Hypothalamus (tissue), 51 donors: Measurements from ENCODE around the gene ZNF184.

Experiments
- DNase-seq, 51 donors: peaks; one replicate each; lab custom pipeline; 2025; lab: John Stamatoyannopoulos, UW

The ZNF184 gene

DNA sequence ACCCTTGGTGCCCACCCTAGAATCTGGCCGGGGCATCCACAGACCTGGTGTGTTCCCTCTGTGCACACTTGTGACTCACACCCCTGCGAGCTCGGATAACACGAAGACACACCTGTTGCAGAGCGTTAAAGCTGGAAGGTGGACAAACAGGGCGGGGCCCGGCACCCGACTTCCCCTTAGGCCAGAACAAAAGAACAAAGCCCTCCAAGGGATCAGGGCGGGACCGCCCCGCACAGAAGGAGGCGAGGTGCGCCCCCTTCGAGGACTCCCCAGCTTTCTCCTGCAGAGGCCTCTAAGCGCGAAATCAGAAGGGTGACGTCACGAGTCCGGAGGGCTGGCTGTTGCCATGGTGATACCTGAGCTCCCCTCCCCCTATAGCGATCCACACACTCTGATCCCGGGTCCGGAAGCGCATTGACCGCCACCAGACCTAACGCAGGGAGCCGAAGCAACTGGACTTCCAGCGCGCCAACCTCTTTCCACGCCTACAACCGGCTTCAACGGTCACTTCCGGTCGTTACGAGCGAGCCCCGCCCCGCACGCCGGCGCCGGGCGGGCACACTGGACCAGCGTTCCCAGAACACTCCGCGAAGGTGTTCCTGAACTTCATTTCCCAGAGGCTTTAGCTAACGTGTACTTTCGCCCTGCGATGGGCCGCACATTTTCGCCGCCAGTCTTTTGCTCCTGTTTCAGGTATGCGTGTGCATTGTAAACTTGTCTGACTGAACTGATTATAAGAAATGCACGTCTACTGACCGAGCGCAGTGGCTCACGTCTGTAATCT is at the start of gene ZNF184:
TSS of gene ZNF184 (minus strand) at position 489 of the 784 bp plus-strand sequence. CDS start 811 bp downstream, outside the sequence.
- peak; percentile 56 to 96 (median 91) for DNase-seq

DNA sequence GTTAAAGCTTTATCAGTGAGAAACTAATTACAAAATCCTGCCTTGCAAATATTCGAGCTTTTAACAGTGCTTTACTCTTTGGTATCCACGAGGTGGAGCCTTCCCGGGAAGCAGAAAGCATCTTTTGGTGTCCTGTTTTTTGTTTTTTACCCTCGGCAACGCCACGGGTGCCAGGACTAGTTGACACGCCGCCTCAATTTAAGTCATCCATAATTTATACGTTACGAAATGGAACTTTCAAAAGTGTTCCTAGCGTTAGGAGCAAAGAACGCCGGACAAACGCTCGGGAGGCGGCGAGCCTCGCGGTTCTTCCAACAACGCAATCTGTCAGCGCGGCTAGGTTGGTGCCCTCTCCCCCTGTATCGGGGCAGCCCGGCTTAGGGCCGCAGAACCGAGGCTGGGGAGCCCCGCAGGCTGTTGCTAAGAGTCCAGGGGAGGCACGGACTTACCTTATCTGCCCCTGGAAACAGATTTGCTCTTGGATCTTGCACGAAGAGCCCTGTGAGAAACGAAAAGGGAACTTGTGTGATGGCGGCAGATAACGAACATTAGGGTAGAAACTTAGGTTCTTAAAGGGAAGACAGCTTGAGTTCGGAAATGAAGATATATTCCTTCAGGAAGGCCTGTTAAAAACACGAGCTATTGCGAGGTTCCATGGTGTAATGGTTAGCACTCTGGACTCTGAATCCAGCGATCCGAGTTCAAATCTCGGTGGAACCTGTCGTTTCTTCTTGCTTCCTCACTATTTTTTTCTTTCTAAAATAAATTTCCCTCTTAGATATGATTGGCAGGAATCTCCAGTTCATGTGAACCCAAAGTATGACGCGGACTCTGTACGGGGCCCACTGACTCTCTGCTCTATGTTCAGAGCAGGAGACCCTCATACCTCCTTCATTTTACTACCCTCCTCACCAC is 46.2 kb upstream of the ZNF184 start:
- DNase-seq, result peak in 40 of 51 donors; percentile 12 to 92 (median 44)

DNA sequence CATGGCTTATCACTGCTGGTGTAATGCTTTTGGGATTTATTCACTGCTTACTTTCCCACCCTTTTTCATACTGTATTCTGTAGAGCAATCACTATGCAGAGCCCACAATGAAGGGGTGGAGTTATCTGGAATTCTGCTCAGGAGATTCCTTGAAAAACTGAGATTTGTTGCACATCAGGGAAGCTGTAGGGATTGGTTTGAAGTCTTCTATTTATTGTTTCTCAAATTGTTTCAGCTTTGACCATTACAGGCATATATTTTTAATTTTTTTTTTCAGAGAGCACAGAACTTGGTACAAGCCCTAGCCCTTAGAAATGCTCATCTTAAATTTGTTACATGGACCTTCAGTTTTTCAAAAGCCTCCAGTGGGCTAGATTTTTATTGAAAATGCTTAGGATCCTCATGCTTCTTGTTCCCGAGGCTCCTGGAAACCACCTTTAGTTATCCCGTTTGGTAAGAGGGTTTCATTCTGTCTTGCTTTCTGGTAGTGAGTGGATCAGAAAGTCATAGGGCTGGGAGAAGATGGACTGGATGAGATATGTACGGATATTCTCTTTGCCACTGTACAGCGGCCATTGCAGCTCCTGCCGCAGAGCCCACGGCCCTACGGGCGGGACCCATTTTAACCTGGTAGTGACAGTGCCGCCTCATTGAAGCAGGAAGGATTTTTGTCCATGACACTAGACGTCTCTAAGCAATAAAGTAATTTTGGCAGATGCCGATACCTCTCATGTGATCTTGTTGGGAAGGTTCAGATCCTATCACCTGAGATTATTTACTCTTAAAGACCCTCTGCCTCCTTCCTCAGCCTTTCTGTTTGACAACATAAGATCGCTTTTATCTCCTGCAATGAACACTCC is 45.3 kb upstream of the ZNF184 start:
- peak in 1 of 51 donors; percentile 4 for DNase-seq

DNA sequence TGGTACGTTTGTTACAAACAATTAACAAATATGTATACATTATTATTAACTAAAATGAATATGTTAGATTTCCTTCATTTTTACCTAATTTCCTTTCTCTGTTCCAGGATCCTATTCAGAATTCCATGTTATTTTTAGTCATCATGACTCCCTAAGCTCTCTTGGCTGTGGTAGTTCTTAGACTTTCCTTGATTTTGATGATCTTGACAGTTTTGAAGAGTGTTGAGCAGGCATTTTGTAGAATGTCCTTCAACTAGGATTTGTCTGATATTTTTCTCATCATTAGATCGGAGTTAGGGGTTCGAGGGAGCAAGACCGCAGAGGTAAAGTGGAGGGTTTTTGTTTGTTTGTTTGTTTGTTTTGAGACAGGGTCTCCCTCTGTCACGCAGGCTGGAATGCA is 44.3 kb upstream of the ZNF184 start:
- DNase-seq, result no peak

DNA sequence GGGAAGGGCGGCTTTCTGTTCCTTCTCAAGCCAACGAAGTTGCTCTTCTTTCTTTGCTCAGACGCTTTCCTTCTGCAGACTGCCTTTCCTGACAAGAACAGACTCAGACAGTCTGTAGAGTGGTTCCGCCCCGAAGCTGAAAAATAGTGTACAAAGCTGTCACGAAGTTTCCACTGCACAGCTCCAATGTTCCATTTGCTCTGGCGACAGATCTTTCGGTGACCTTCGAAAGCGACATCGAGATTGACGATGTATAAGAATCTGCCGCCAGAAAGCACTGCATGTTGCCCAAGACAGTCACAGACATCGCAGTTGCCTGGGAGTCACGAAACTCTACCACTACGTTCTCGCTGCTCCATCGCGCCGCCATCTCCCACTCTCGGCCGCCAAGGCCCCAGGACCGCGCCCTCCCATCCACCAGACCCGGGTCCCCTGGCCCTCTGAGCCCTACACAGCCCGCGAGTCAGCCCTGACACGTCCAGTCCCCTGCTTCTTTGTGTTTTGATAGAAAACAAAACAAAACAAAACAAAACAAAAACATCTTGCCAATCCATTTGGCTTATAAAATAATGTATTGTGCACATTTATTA is 42.1 kb upstream of the ZNF184 start:
- DNase-seq, result no peak

DNA sequence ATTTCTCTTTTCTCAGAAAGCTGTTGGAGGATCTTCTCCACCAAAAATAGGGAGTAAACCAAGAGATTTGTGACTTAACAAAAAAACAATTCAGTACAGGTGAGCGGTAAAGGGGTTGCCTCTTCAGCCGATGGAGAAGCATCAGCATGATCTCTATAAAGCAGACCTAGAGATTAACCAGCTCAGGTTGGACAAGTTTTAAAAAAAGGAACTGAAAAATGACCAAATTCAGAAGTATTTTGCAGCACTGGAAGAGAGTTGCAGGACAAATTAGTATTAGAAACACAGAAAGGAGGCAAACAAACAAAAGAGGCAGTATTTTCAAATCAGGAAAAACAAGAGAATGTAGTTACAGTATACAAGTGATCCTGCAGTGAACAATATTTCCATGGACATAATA is 39.6 kb upstream of the ZNF184 start:
- no peak for DNase-seq

DNA sequence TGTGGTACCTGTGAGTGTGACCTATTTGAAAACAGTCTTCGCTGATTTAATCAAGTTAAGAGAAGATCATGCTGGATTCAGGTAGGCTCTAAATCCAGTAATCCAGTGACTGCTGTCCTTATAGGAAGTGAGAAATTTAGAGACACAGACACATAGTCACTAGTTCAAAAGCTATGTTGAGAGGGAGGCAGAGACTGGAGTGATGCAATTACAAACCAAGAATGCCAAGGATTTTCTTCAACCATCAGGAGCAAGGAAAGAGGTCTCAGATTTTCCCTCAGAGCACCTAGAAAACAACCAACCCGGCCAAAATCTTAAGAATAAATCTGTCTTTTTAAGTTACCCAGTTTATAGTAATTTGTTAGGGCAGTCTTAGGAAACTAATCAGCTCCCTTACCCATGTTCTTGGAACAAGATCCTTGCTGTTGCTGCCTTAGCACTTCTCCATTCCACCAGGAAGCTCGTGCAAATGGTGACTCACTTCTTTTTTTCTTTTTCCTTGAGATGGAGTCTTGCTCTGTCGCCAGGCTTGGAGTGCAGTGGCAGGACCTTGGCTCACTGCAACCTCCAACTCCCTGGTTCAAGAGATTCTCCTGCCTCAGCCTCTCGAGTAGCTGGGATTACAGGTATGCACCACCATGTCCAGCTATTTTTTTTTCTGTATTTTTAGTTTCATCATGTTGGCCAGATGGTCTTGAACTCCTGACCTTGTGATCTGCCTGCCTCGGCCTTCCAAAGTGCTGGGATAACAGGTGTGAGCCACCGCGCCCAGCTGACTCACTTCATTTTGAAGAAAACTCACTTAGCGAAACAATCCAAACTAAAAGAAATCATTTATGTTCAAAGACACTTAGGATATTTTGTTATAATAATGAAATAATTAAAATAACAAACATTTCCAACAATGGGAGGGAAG is 34.4 kb upstream of the ZNF184 start:
- DNase-seq, result no peak

DNA sequence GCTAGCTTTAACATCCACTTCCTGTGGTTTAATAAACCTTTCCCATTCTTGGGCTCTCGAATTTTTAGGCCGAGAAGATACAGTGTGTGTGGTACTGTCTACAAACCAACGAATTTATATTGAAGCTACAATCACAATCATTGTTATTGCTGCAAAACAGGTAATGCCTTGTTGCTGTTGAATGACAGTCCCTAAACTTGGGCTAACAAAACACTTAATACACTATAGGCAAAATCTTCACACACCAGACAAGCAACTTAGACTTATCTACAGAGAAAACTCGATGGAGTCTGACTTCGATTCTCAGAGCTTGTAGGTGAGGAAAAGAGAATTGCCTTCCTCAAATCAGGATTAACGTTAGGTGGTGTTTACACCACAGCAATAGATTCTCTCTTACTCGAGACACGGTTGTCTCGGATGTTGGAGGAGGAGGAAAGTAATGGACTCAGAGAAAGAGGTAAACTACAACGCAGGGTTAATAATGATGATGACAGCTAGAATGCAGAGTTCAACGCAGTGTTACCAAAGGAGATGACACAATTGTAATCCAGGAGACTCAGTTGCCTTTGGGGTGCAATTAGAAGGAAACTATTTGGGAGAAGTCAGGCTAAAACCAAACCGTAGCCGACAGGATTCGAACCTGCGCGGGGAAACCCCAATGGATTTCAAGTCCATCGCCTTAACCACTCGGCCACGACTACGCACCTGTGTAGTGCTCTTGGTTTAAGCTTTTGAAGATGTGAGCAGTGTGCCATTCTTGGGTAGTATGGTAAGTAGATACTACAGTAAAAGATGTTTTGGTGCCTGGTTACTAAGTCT is 32.5 kb upstream of the ZNF184 start:
- peak in 2 of 51 donors; percentile 1 to 2 for DNase-seq

DNA sequence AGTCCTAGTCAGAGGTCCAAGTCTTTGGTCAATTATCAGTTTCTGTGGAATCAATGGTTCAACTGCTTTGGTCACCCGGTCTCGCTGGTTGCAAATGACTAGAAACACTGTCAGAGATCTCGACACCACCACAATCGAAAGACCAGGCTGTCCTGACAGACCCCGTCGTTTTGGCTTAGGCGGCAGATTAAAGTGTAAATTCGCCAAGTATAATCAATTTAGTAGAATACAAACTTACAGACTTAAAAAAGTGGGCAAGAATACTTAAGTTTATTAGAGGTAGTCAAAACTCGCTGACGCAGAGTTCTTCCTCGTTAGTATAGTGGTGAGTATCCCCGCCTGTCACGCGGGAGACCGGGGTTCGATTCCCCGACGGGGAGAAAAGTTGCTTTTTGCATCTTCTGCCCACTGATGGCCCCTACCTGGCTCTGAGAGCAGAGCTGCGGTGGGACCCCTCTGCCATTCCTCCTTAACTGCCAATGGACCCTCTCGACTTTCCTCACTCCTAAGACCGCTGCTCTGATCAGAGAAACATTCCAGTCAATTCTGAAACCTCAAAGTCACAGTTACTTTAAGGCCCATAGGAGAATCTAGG is 30.6 kb upstream of the ZNF184 start:
- DNase-seq, result peak in 18 of 51 donors; percentile 7 to 62 (median 20)

DNA sequence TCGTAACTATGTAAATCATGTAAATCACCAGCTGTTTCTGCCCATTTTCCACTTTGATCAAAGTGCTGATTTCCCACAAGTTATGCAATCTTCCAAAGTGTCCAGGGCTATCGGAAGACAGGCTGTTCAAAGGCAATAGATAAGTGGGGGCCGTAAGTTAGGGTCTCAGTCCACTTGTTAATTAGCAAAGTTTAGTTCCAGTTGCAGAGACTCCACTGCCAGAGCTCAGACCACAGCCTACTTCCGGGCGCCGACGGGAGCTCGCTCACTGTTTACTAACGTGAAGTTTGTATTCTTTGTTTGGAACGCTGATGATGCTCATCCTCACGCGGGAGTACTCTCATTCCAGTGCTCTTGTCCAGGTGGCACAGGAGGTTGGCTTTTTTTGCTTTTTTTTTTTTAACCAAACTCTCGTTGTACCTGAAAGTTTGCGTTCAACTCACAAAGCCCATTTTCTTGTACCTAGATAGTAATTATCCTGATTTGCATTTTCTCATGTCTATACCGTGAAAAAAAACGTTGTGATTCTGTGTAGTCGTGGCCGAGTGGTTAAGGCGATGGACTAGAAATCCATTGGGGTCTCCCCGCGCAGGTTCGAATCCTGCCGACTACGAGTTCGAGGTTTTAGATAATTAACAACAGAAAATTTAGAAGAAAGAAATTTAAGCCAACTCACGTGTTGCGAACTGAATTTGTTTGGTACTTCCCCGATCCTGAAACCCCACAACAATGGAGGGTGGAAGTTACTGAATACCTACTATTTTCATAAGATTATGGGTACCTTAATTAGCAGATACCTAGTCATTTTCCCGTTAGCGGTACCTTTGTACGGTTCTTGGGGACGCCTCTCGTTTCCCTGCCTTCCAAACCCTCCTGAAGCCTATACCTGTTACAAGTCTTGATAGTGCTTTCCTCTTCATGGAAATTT is 29.9 kb upstream of the ZNF184 start:
- DNase-seq, result peak in 11 of 51 donors; percentile 2 to 52 (median 8)

DNA sequence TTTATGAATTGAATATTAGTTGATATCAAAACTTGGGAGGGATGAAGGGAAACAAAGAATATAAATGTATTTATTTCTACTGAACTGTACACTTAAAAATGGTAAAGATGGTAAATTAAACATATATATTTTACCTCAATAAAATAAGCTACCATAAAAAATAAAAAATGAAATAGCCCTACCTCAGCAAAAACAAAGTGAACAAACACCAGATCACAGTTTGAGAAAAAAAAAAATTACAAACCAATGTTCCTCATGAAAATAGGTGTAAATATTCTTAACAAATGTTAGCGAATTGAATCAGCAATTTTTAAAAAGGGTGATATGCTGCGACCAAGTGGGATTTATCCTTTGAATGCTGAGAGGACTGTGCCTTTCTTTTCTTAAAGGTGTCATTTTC is 28.3 kb upstream of the ZNF184 start:
- no peak for DNase-seq

DNA sequence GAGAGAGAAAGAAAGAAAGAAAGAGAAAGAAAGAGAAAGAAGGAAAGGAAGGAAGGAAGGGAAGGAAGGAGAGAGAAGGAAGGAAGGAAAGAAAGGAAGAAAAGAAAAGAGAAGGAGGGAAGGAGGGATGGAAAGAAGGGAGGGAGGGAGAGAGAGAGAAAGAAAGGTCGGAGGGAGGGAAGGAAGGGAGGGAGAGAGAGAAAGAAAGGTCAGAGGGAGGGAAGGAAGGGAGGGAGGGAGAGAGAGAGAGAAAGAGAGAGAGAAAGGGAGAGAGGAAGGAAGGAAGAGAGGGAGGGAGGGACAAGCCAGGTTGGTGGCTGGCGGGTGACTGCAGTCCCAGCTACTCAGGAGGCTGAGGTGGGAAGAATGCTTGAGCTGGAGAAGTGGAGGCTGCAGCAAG is 27.3 kb upstream of the ZNF184 start:
- DNase-seq, result no peak

DNA sequence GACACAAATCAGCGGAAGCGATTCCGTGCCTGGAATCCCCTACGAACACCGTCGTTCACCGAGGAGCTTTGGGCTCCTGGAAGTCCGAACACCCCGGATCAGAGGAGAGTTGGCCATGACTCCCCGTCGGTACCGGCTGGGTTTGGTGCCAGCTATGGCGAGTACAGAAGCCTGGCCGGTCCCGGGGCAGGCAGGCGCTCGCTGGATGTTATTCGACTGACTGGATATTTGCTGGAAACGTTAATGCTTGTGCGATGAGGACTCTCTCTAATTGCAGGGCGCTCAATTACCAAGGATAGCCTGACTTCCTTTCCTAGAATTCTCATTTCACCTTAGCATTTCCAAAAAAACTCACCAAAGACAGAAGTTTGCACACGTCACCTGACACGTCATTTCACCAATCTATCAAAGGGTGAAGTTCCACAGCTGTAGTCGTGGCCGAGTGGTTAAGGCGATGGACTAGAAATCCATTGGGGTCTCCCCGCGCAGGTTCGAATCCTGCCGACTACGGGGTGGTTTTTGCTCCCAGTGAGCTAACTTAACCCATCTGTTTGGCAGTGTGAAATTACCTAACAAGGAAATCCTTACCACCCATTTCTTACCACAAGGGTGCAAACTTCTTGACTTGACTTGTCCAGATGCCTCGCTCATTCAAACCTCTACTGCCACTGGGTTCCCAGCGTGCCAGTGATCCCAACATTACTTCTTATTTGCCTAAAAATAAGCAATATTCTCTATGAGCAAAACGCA is 22.7 kb upstream of the ZNF184 start:
- DNase-seq, result peak in 8 of 51 donors; percentile 5 to 50 (median 18)

DNA sequence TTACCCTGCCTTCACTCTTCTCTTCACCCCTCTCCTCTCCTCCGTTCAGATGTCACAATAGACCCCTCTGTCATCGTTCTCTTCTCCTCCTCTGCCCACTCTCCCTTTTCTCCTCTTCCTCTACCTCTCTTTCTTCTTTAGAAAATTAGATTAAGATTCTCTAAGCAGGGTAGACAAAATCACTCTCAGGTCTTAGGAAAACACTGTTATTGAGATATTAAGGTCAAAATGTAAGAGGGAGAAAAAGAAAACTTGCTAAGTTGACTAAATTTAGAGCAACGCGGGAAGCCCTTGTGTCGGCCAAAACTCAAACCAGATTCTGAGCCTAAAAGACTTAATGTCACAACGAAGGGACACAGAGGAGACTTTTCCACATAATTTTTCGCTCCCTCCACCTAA is 22.1 kb upstream of the ZNF184 start:
- no peak for DNase-seq

DNA sequence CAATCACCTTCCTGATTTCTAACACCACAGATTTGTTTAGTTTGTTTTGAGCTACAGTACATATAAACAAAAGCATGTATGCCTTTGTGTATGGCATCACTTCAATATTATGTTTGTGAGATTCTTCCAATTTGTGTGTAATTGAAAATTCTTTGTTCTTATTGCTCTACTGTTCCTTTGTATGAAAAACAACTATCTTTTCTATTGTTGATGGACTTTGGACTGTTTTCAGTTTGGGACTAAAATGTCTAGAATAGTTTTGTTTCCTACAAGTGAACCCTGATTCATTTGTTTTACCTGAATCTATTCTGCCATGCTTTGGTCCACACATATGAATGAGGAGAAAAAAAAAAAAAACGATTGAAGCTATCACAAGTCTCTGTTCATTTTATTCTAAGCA is 21.2 kb upstream of the ZNF184 start:
- no peak for DNase-seq

DNA sequence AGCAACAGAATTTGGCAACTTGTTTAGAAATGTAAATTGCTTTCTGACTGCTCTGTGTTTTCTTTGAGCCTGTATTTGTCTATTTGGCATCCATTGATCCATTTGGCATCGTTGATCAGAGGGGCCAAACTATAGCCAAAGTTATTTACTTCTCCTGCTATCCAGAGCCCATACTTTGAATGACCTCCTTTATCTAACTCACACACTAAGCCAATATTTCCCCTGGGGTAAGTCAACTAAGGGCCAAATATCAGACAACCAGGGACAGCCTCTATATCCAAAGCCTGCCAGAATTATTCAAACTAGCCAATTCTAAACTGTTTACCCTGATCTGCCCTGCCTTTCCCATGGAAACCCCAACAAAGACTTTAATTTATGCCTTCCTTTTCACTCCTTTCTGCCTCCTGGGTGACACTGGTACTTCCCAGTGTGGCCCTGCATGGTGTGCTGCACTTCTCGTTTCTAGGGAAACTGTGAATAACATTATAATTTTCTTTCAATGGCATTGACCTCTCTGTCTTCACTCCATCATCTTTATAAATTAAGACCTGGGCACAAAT is 19.8 kb upstream of the ZNF184 start:
- DNase-seq, result peak in 4 of 51 donors; percentile 5 to 37 (median 9)
